Left ventricle myocardium superior (tissue), 1 donor: ENCODE measurements around the gene PARD3B. TPM values are rescaled to one million over a fixed set of nuclear protein-coding genes. Genes with fewer than 3 reads are reported as not detected.
"Not testable (repeated sequence)": the region's sequence is repeated elsewhere in the genome, so short reads cannot be mapped to it uniquely, and the experiment has no call there.

Experiments used
- ATAC-seq: fragments of 200-7000 bp; cut with Tn5 transposase; one replicate; pipeline ENCODE4 v1.9.1; 2020; ENCODE audit warnings: mild to moderate bottlenecking, moderate library complexity
- DNase-seq: peaks from one replicate; pipeline ENCODE4 v3.0.0-alpha.2; 2020
- intact Hi-C: fragments of 100-400 bp; cut with micrococcal nuclease; formaldehyde crosslinking; loops from one replicate; pipeline ENCODE4 v1.11.0; 2022
- total RNA-seq: library from RNA; stranded (reverse); fragmentation: NEBNext Ultra II Directional; extraction: Animal tissue kit (Norgen Biotek cat#: 25700); gene quantifications from one replicate; pipeline ENCODE4 v1.2.1, GENCODE V29; 2021
- donor health status: DM: no; HTN: yes; CAD: no; lungs with severe emphysema.

Gene PARD3B
- total RNA-seq, 1 donor from 2014 or later = 6.5 TPM

GRCh38 chr2:204535764-204536163, 9.5 kb upstream of the PARD3B start:
- ATAC-seq (no peak), DNase-seq (no peak)
- intact Hi-C loops = no loop called here

GRCh38 chr2:204538182-204539018, 6.9 kb upstream of the PARD3B start:
- intact Hi-C loops = no loop called here
- ATAC-seq = no peak
- no peak for DNase-seq

- ATAC-seq = no peak
- intact Hi-C loops = no loop called here
- no peak for DNase-seq
Measured at GRCh38 chr2:204539019-204539385, 6.3 kb upstream of the PARD3B start.

GRCh38 chr2:204541637-204542036, 3.6 kb upstream of the PARD3B start:
- intact Hi-C loops = no loop called here
- no peak for ATAC-seq
- no peak for DNase-seq

GRCh38 chr2:204542982-204543608, 2.2 kb upstream of the PARD3B start:
- intact Hi-C loops = no loop called here
- ATAC-seq = no peak
- DNase-seq = no peak

- intact Hi-C loops = no loop called here
- no peak for DNase-seq
Measured at GRCh38 chr2:204545861-204546735, 823 bp downstream of the PARD3B start.

GRCh38 chr2:204550751-204551511, 5.7 kb downstream of the PARD3B start:
- ATAC-seq = no peak

More at GRCh38 chr2:204545861-204546735, 823 bp downstream of the PARD3B start:
- peak; percentile 17 for ATAC-seq

GRCh38 chr2:204551512-204551863, 6.2 kb downstream of the PARD3B start:
- intact Hi-C loops = no loop called here
- DNase-seq (no peak), ATAC-seq (no peak)

More at GRCh38 chr2:204550751-204551511, 5.7 kb downstream of the PARD3B start:
- DNase-seq = no peak
- intact Hi-C loops = no loop called here

GRCh38 chr2:204557604-204558003, 12.3 kb downstream of the PARD3B start:
- ATAC-seq (no peak), DNase-seq (no peak)
- intact Hi-C loops = no loop called here

- DNase-seq, ATAC-seq, intact Hi-C loops: not testable (repeated sequence)
Measured at GRCh38 chr2:204559358-204559757, 14.1 kb downstream of the PARD3B start.

GRCh38 chr2:204560902-204561301, 15.6 kb downstream of the PARD3B start:
- intact Hi-C loops = no loop called here
- ATAC-seq = no peak
- no peak for DNase-seq

GRCh38 chr2:204561771-204562170, 16.5 kb downstream of the PARD3B start:
- no peak for ATAC-seq
- intact Hi-C loops = no loop called here

GRCh38 chr2:204566439-204566838, 21.2 kb downstream of the PARD3B start:
- intact Hi-C loops = no loop called here
- ATAC-seq (no peak), DNase-seq (no peak)

More at GRCh38 chr2:204561771-204562170, 16.5 kb downstream of the PARD3B start:
- no peak for DNase-seq

GRCh38 chr2:204570421-204570820, 25.1 kb downstream of the PARD3B start:
- no peak for ATAC-seq

GRCh38 chr2:204571041-204571440, 25.8 kb downstream of the PARD3B start:
- ATAC-seq = no peak
- intact Hi-C loops = no loop called here
- no peak for DNase-seq

More at GRCh38 chr2:204570421-204570820, 25.1 kb downstream of the PARD3B start:
- intact Hi-C loops = no loop called here
- no peak for DNase-seq

GRCh38 chr2:204571911-204572310, 26.6 kb downstream of the PARD3B start:
- ATAC-seq (no peak), DNase-seq (no peak)
- intact Hi-C loops = no loop called here

GRCh38 chr2:204573221-204573620, 27.9 kb downstream of the PARD3B start:
- ATAC-seq = no peak
- intact Hi-C loops = no loop called here
- no peak for DNase-seq

GRCh38 chr2:204574486-204574885, 29.2 kb downstream of the PARD3B start:
- intact Hi-C loops = no loop called here
- ATAC-seq (no peak), DNase-seq (no peak)

- ATAC-seq = no peak
- DNase-seq = no peak
- intact Hi-C loops = no loop called here
Measured at GRCh38 chr2:204575463-204575862, 30.2 kb downstream of the PARD3B start.
